ENCODE measurements around the gene CCT8L2. TPM values are rescaled to one million over a fixed set of nuclear protein-coding genes. Genes with fewer than 3 reads are reported as not detected.

CCT8L2 gene
- total RNA-seq, 4 donors from 2014 or later: not detected

DNA sequence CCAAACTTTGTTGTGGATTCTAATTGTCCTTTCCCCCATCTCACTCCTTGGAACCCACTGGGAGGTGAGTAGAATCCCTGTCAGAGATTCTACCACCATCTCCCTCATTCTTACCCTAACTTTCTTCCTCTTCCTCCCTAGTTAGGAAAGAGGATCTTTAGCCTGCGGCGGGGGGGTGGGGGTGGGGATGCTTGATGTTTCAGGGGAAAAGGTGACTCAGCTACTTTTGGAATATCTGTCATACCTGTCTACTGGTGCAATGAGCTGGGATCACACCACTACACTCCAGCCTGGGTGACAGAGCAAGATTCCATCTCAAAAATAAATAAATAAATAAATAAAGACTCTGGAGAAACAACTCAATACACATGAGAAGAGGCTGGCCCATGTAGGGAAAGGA, 6.4 kb downstream of the CCT8L2 start:
- TF ChIP-seq, protein P1, sequence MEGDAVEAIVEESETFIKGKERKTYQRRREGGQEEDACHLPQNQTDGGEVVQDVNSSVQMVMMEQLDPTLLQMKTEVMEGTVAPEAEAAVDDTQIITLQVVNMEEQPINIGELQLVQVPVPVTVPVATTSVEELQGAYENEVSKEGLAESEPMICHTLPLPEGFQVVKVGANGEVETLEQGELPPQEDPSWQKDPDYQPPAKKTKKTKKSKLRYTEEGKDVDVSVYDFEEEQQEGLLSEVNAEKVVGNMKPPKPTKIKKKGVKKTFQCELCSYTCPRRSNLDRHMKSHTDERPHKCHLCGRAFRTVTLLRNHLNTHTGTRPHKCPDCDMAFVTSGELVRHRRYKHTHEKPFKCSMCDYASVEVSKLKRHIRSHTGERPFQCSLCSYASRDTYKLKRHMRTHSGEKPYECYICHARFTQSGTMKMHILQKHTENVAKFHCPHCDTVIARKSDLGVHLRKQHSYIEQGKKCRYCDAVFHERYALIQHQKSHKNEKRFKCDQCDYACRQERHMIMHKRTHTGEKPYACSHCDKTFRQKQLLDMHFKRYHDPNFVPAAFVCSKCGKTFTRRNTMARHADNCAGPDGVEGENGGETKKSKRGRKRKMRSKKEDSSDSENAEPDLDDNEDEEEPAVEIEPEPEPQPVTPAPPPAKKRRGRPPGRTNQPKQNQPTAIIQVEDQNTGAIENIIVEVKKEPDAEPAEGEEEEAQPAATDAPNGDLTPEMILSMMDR (IDR thresholded peaks at IDR 0.05; ENCODE audit: low read depth): no peak

DNA sequence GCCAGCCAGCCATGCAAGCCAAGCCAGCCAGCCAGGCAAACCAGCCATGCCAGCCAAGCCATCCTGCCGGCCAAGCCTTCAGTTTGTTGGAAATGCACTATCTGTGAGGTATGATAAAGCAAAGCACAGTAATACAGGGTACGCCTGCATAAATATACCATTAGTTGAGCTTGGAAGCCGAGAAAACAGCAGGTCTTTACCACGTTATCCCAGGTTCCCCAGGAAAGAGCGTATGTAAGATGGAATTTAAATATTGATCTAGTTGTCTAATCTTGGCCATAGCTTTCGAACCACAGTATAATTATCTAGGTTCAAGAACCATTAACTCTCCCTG, 24.2 kb downstream of the CCT8L2 start:
- TF ChIP-seq, protein P1 (IDR thresholded peaks at IDR 0.05; ENCODE audit: low read depth): no peak

DNA sequence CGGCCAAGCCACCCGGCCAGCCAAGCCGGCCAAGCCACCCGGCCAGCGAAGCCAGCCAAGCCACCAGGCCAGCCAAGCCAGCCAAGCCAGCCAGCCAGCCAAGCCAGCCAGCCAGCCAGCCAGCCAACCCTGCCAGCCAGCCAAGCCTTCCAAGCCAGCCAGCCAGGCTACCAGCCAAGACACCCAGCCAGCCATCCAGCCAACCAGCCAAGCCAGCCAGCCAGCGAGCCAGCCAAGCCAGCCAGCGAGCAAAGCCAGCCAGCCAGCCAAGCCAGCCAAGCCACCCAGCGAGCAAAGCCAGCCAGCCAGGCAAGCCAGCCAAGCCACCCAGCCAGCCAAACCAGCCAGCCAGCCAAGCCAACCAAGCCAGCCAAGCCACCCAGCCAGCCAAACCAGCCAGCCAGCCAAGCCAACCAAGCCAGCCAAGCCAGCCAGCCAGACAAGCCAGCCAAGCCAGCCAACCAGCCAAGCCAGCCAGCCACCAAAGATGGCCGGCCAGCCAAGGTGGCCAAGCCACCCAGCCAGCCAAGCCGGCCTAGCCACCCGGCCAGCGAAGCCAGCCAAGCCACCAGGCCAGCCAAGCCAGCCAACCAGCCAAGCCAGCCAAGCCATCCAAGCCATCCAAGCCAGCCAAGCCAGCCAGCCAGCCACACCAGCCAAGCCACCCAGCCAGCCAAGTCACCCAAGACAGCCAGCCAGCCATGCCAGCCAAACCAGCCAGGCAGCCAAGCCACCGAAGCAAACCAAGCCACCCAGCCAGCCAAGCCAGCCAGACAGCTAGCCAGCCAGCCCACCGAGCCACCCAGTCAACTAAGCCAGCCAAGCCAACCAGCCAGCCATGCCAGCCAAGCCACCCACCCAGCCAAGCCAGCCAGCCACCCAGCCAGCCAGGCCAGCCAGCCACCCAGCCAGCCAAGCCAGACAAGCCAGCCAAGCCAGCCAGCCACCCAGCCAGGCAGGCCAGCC, 28.8 kb downstream of the CCT8L2 start:
- TF ChIP-seq, protein P1 (IDR thresholded peaks at IDR 0.05; ENCODE audit: low read depth): no peak

DNA sequence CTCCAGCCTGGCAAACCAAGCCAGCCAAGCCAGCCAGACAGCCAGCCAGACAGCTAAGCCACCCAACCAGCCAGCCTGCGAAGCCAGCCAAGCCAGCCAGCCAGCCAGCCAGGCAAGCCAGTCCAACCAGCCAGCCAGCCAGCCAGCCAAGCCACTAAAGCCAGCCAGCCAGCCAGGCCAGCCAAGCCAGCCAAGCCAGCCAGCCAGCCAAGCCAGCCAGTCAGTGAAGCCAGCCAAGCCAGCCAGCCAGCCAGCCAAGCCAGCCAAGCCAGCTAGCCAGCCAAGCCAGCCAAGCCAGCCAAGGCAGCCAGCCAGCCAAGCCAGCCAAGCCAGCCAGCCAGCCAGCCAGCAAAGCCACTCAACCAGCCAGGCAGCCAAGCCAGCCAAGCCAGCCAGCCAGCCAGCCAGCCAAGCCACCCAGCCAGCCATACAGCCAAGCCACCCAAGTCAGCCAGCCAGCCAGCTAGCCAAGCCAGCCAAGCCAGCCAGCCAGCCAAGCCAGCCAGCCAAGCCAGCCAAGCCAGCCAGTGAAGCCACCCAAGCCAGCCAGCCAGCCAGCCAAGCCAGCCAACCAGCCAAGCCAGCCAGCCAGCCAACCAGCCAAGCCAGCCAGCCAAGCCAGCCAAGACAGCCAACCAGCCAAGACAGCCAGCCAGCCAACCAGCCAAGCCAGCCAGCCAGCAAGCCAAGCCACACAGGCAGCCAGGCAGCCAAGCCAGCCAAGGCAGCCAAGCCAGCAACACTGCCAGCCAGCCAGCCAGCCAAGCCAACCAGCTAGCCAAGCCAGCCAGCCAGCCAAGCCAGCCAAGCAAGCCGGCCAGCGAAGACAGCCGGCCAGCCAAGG, 29.7 kb downstream of the CCT8L2 start:
- TF ChIP-seq, protein P1 (IDR thresholded peaks at IDR 0.05; ENCODE audit: low read depth): no peak

DNA sequence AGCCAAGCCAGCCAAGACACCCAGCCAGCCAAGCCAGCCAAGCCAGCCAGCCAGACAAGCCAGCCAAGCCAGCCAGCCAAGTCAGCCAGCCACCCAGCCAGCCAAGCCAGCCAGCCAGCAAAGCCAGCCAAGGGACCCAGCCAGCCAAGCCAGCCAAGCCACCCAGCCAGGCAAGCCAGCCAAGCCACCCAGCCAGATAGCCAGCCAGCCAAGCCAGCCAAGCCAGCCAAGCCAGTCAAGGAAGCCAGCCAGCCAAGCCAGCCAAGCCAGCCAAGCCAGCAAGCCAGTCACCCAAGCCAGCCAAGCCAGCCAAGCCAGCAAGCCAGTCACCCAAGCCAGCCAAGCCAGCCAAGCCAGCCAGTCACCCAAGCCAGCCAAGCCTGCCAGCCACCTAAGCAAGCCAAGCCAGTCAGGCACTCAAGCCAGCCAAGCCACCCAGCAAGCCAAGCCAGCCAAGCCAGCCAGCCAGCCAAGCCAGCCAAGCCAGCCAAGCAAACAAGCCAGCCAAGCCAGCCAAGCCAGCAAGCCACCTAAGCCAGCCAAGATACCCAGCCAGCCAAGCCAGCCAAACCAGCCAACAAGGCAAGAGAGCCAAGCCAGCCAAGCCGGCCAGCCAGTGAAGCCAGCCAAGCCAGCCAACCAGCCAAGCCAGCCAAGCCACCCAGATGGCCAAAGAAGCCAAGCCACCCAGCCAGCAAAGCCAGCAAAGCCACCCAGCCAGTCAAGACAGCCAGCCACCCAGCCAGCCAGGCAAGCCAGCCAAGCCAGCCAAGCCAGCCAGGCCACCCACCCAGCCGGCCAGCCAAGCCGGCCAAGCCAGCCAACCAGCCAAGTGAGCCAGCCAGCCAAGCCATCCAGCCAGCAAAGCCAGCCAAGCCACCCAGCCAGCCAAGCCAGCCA, 33.3 kb downstream of the CCT8L2 start:
- TF ChIP-seq, protein P1 (IDR thresholded peaks at IDR 0.05; ENCODE audit: low read depth): no peak

Other genes starting within 250 kb of the CCT8L2 start
- not detected for gene XKR3, start 232.6 kb upstream of the CCT8L2 start, total RNA-seq